ENCODE data around the gene LEFTY2.
"Not testable (repeated sequence)": the region's sequence is repeated elsewhere in the genome, so short reads cannot be mapped to it uniquely, and the experiment has no call there.

Gene LEFTY2

GRCh38 chr1:225889743-225890142 is 51.3 kb downstream of the LEFTY2 start:
- DNase-seq (ENCODE audit: low read depth): no peak
- no peak for TF ChIP-seq CTCF (conservative IDR thresholded peaks at IDR 0.05; ENCODE audit: low read length)
- no peak overlapping the region for H3K4me3 ChIP-seq (ENCODE audit: low read length)

- no peak for TF ChIP-seq CTCF (conservative IDR thresholded peaks at IDR 0.05; ENCODE audit: low read length)
- H3K4me3 ChIP-seq (ENCODE audit: low read length): no peak within 1 kb of the TSS
These were observed 52.0 kb downstream of the LEFTY2 start, which contains the start of gene LEFTY1 for GRCh38 chr1:225888898-225889601. LEFTY1 (minus strand) TSS chr1:225889146; CDS start chr1:225889066, 80 bp downstream.

GRCh38 chr1:225888289-225888897 is 52.6 kb downstream of the LEFTY2 start:
- TF ChIP-seq CTCF (conservative IDR thresholded peaks at IDR 0.05; ENCODE audit: low read length): no peak
- H3K4me3 ChIP-seq (ENCODE audit: low read length): no peak overlapping the region
- DNase-seq (ENCODE audit: low read depth): no peak

More at GRCh38 chr1:225888898-225889601, 52.0 kb downstream of the LEFTY2 start, which contains the start of gene LEFTY1:
- no peak for DNase-seq (ENCODE audit: low read depth)

- not testable (repeated sequence) for H3K4me3 ChIP-seq (ENCODE audit: low read length); DNase-seq (ENCODE audit: low read depth)
These were observed 53.3 kb downstream of the LEFTY2 start for GRCh38 chr1:225887554-225888288.

- no peak overlapping the region for H3K4me3 ChIP-seq (ENCODE audit: low read length)
- no peak for TF ChIP-seq CTCF (conservative IDR thresholded peaks at IDR 0.05; ENCODE audit: low read length)
- no peak for DNase-seq (ENCODE audit: low read depth)
These were observed 54.0 kb downstream of the LEFTY2 start for GRCh38 chr1:225887030-225887314.

Measured in AG10803 (cell line).